Measurements from ENCODE around the gene SEPTIN5. TPM values are rescaled to one million over a fixed set of nuclear protein-coding genes. Genes with fewer than 3 reads are reported as not detected.

SEPTIN5 gene
- total and polyA plus RNA-seq, 7 donors = 3.7 to 10.9 (median 7.0) TPM

DNA sequence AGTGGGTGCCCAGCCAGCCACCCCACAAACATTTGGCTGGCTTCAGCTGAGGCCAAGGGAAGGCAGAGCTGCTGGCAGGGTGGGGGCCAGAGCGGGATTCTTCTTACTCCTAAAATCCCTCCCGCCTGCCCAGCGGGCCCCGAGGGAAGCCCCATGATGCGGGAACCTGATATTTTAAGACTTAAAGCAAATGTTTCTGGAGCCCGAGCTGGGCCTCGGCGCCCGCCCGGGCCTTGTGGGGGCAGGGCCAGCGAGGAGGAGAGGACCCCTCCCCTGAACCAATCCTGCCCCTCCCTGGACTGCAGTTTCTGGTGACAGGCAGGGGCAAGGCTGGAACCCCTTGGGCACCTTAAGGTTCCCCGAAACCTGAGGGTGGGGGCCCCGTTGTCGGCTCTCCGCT, 26.3 kb downstream of the SEPTIN5 start:
- intact Hi-C loops (cut with DNase I) = no loop called here
- H3K4me1 ChIP-seq = peaks cover 11% of the 10 kb centered on the region
- 66 to 80% (median 73%) methylated on average over 14 to 15 of the region's 15 CpGs for WGBS, 3 donors
- ATAC-seq (no peak), DNase-seq (no peak)
- no peak overlapping the region for H3K27ac ChIP-seq
- no peak overlapping the region for H3K4me3 ChIP-seq
- no peaks in the 10 kb centered on the region for H3K36me3 ChIP-seq (ENCODE audit: insufficient read depth in 1 of 2, low read depth in 1 of 2)
- H3K9me3 ChIP-seq = no peaks in the 10 kb centered on the region
- no peaks in the 10 kb centered on the region for H3K27me3 ChIP-seq (ENCODE audit: insufficient read depth in 3 of 3, low read length in 2 of 3)
- TF ChIP-seq, protein P1, sequence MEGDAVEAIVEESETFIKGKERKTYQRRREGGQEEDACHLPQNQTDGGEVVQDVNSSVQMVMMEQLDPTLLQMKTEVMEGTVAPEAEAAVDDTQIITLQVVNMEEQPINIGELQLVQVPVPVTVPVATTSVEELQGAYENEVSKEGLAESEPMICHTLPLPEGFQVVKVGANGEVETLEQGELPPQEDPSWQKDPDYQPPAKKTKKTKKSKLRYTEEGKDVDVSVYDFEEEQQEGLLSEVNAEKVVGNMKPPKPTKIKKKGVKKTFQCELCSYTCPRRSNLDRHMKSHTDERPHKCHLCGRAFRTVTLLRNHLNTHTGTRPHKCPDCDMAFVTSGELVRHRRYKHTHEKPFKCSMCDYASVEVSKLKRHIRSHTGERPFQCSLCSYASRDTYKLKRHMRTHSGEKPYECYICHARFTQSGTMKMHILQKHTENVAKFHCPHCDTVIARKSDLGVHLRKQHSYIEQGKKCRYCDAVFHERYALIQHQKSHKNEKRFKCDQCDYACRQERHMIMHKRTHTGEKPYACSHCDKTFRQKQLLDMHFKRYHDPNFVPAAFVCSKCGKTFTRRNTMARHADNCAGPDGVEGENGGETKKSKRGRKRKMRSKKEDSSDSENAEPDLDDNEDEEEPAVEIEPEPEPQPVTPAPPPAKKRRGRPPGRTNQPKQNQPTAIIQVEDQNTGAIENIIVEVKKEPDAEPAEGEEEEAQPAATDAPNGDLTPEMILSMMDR (IDR thresholded peaks at IDR 0.05) = no peak

GRCh38 chr22:19741053-19741452, 26.8 kb downstream of the SEPTIN5 start:
- intact Hi-C loops (cut with DNase I) = no loop called here

GRCh38 chr22:19742160-19743066, 28.1 kb downstream of the SEPTIN5 start:
- no peak overlapping the region for H3K27ac ChIP-seq
- intact Hi-C loops (cut with DNase I) = no loop called here
- H3K4me3 ChIP-seq = no peak overlapping the region
- no peak for DNase-seq
- TF ChIP-seq, protein P1 (IDR thresholded peaks at IDR 0.05) = no peak
- no peaks in the 10 kb centered on the region for H3K27me3 ChIP-seq (ENCODE audit: insufficient read depth in 3 of 3, low read length in 2 of 3)
- H3K9me3 ChIP-seq = no peaks in the 10 kb centered on the region
- no peaks in the 10 kb centered on the region for H3K36me3 ChIP-seq (ENCODE audit: insufficient read depth in 1 of 2, low read depth in 1 of 2)
- 81 to 93% (median 83%) methylated on average over 21 of the region's 21 CpGs for WGBS, 3 donors
- H3K4me1 ChIP-seq = peaks cover 19% of the 10 kb centered on the region
- ATAC-seq = no peak

More at GRCh38 chr22:19741053-19741452, 26.8 kb downstream of the SEPTIN5 start:
- 91 to 97% (median 95%) methylated on average over 7 of the region's 7 CpGs for WGBS, 3 donors
- TF ChIP-seq, protein P1 (IDR thresholded peaks at IDR 0.05) = no peak
- Histone ChIP-seq H3K4me3 (no peak overlapping the region), H3K27me3 (ENCODE audit: insufficient read depth in 3 of 3, low read length in 2 of 3) (no peaks in the 10 kb centered on the region), H3K9me3 (no peaks in the 10 kb centered on the region), H3K4me1 (peaks cover 16% of the 10 kb centered on the region), H3K27ac (no peak overlapping the region), H3K36me3 (ENCODE audit: insufficient read depth in 1 of 2, low read depth in 1 of 2) (no peaks in the 10 kb centered on the region)
- ATAC-seq (no peak), DNase-seq (no peak)

DNA sequence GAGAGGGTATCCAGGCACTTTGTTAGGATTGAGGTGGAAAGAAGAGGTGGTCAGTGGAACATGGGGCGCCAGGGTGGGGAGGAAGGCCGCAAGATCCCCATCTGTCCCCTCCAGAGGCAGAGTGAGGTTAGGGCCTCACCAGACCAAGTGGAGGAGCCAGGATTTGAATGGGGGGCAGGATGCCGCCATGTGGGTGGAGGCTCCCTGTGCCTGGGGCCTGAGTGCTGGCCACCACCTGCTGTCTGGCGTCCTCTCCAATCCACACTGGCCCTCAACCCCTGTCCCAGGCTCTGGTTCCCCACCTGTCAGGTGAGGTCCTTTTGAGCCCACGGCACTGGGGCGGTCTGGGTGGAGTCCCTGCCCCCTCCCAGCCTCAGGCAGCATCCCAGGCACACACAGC, 28.8 kb downstream of the SEPTIN5 start:
- ATAC-seq (no peak), DNase-seq (no peak)
- H3K27me3 ChIP-seq (ENCODE audit: insufficient read depth in 3 of 3, low read length in 2 of 3) = no peaks in the 10 kb centered on the region
- WGBS, 3 donors = 92 to 99% (median 98%) methylated on average over 6 of the region's 6 CpGs
- intact Hi-C loops (cut with DNase I) = no loop called here
- TF ChIP-seq, protein P1 (IDR thresholded peaks at IDR 0.05) = no peak
- H3K4me3 ChIP-seq = no peak overlapping the region
- H3K9me3 ChIP-seq = no peaks in the 10 kb centered on the region
- peaks cover 19% of the 10 kb centered on the region for H3K4me1 ChIP-seq
- no peak overlapping the region for H3K27ac ChIP-seq
- H3K36me3 ChIP-seq (ENCODE audit: insufficient read depth in 1 of 2, low read depth in 1 of 2) = no peaks in the 10 kb centered on the region
